HG03139 (cell line): Measurements from ENCODE around the gene ALKBH6.

Experiments
- ATAC-seq: cut with Tn5 transposase; IDR thresholded peaks from one replicate; pipeline ENCODE4 v1.9.1; 2021; ENCODE audit not compliant: unreplicated experiment

Gene ALKBH6

DNA sequence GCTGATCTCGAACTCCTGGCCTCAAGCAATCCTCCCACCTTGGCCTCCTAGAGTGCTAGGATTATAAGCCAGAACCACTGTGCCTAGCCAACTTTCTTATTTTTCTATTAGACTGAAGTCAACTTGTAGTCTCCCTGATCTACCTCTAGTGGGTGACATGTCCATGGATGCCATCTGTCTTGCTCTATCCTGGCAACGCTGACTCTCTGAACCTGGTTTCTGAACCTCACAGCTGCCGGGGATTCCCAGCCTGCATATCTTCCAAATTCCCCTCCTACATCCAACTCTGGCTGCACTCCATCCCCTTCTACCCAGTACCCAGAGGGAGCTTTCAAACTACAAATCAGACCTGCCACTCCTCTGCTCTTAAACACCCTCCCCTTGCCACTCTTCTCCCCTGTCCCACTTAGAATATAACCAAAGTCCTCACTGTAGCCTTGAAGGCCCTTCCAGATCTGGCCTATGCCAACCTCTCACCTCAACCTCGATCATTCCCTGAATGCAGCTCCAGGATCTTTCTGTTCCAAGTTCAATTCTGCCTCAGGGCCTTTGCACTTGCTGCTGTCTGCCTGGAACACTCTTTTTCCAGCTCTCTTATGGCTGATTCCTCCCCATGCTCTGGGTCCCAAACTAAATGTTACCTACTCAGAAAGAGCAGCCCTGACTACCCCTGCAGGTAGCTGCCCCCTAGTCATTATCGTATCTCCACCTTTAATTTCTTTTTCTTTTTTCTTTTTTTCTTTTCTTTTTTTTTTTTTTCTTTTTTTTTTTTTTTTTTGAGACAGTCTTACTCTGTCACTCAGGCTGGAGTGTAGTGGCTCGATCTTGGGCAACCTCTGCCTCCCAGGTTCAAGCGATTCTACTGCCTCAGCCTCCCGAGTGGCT lies 16.5 kb upstream of the ALKBH6 start:
- ATAC-seq, result no peak

DNA sequence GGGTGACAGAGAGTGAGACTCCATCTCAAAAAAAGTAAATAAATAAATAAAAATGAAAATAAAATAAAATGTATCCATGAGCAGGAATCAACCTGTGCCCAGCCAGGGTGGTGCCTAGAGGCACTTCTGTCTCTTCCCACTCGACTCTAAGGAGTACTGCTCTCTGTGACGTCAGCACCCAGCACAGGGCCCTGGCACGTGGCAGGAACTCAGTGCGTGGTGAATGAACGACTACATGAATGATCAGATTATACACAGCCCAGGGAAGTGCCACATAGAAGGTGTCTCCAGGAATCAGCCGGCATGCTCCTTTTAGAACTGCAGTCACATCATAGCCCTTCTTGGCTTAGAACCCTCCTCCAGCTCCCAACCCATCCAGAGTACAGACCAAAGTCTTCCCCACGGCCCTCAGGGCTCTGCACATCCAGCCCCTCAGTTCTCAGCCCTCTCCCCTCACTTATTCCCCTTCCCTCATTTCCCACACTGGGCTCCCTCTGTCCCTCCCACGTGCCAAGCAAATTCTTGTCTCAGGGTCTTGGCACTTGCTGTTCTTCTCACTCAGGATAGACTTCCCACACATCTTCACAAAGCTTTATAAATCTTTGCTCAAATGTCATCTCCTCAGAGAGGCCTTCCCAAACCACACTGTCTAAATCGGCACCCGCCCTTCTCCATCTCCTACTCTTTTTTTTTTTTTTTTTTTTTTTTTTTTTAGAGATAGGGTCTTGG lies 14.5 kb upstream of the ALKBH6 start:
- ATAC-seq, result no peak

- ATAC-seq, result no peak
These were observed 13.7 kb upstream of the ALKBH6 start for GRCh38 chr19:36027696-36028095.

DNA sequence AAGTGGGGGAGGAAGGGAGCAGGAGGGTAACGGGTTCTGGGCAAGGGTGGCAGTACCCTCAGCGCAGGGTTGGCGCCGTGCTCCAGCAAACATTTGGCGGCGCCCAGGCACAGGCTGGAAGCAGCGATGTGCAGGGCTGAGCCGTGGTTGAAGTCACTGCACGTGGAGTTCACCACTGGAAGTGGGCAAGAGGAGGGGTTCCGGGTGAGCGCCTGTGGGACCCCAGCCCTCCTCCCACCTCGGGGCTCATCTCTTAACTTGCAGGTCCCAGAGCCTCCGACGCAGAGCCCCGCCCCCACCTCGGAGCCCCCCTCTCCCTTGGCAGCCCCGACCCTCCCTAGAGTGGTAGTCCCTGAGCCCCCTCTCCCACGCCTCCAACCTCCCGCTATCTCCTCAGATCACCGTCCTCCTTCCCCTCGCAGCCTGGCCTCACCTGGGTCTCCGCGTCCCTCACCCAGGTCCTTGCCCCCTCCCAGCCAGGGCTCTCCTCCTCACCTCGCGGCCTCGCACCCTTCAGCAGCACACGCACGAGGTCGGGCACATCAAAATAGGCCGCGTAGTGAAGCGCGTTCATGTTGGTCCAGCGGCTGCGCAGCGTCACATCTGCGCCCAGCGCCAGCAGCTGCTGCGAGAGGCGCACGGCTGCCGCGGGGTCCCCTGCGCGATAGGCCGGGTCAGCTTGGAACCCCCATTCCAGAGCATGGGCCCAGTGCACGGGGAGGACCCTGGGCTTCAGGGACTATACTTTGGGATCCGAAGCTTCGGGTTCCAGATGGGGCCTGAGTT lies 12.3 kb upstream of the ALKBH6 start:
- ATAC-seq, result no peak

GRCh38 chr19:36025541-36025940 lies 11.5 kb upstream of the ALKBH6 start:
- no peak for ATAC-seq

DNA sequence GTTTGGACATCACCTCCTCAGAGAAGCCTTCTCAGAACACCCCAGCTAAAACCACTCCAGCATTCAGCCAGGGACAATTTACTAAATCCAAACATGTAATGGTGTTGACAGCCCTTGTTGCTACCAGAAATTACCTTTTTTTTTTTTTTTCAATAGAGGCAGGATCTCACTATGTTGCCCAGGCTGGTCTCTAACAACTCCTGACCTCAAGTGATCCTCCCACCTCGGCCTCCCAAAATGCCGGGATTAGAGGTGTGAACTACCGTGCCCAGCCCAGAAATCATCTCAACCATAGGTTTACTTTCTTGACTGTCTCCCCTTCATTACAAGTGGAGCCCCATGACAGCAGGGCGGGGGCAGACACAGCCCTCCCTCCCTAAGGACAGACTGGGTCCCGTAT lies 9.4 kb upstream of the ALKBH6 start:
- no peak for ATAC-seq

GRCh38 chr19:36019061-36019670 lies 5.2 kb upstream of the ALKBH6 start:
- ATAC-seq, result no peak

DNA sequence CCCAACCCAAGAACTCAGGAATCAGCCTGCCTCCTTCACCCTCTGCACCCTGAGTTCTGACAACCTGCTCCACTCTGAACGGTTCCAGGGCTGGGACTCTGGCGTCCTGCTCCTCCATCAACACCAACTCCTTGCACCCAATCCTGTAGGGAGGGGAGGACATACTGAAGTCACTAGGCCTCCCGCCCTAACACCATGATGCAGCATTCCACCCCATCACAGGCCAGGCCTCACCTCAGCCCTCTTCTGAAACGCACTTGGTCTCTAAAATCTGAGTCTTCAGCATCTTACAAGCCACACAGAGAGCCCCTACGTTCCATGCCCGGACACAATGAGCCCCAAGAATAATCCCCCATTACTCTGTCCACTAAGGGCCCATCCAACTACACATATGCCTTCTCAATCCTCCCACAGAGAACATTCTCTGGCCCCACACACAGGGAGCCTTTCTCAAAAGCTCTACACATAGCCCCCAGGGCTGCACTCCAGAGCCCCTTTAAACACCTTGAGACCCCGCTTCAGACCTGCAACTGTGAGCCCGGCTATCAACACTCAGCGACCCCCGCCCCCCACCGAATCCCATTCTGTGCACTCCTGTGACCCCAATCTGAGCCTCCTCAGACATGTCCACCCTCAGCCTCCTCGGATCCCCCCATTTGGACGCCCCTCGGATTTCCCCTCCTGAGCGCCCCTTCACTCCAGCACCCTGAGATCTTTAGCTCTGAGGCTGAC lies 567 bp downstream of the ALKBH6 start:
- ATAC-seq, result no peak

DNA sequence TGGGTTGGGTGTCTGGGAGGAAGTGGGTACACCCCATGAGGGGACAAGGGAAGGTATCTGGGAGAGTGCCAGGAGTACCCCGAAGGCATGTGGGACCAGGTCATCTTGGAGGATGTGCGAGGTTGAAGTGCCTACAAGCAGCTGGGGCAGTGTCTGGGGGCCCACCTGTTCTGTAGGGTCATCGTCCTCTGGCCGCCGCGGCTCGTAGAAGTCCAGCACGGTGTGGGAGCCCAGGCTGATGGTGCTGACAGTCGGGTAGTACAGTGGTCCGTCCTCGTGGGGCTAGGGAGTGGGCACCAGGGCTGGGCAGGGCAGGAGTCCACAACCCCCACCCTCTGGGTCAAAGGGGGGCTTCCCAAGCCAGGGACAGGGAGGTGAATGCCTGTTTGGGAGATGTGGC lies 3.6 kb downstream of the ALKBH6 start:
- no peak for ATAC-seq

DNA sequence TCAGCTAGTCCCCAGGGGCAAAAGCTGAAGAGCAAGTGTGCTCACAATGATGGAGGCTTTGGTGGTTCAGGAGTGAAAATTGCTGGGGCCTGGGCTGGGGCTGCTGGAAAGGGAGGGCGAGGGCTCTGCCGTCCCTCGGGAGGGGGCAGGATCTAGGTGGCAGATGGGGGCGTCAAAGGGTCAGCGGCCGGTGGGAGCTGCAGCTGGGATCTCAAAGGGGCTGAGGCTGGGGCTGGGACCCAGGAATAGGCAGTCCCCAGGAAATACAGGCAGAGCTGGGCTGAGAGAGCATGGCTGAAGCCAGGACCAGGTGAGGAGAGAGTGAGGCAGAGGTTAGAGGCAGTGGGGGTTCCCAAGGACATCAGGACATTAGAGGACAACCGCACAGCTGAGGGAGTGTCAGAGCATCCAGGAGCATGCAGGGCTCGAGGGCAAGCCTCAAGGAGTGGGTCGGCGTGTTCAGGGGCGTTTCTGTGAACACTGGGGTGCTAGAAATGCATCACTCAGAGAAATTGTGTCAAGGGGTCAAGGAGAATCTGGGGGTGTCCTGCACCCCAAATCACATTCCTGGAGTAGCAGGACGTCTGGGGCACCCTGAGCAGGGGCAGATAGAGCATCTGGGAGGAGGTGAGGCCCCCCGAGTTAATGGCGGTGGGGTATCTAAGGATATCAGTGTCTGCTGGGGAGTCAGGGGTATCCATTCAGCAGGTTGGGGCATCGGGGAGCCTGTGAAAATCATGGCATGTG lies 4.2 kb downstream of the ALKBH6 start:
- ATAC-seq, result no peak

GRCh38 chr19:36009220-36009619 lies 4.8 kb downstream of the ALKBH6 start:
- no peak for ATAC-seq

DNA sequence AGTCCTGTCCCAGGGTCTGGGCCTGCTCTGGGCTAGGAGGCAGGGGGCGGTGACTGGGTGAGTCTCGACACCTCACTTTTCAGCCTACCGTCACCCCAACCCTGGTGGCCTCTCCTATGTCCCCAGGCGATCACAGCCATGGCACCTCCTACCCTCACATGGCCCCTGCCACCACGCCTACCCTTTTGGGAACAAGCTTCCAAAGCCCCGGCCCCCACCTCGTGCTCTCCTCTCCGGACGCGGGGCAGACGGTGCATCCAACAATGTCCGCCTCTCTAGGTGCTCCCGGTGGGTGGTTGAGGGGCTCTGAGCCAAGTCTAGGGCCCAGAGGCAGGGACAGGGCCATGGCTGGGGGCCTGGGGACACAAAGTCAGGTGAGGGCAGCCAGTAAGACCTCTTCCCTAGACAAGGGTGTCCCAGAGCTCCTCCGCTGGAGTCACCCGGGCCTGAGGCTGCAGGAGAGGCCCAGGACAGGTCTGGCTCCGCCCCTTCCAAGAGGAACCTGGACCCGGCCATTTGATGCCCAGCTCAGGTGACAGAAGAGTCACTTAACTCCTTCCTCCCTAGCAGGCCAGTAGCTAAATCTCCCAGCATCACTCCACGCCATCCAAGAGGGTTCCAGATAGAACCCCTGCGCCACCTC lies 5.6 kb downstream of the ALKBH6 start, which contains the start of gene SYNE4:
Gene SYNE4 (minus strand): TSS at position 478 of the 643 bp plus-strand sequence. CDS start 132 bp downstream, at position 346.
- ATAC-seq, result no peak

DNA sequence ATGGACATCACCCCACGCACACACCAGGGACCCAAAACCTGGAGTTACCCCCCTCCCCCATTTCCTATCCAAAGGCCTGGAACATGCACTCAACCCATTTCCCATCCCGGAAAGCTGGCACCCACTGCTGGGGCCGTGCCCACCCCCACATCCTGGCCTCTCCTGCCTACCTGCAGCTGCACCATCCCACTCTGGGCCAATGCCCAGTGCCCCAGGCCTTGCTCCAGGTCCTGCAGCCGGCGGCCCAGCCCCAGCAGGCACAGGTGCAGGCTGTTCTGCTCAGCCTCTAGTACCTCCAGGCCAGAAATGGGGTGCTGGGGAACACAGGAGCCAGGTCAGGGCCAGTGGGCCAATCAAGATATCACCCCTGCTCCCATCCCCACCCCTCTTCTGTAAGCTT lies 7.1 kb downstream of the ALKBH6 start:
- no peak for ATAC-seq

DNA sequence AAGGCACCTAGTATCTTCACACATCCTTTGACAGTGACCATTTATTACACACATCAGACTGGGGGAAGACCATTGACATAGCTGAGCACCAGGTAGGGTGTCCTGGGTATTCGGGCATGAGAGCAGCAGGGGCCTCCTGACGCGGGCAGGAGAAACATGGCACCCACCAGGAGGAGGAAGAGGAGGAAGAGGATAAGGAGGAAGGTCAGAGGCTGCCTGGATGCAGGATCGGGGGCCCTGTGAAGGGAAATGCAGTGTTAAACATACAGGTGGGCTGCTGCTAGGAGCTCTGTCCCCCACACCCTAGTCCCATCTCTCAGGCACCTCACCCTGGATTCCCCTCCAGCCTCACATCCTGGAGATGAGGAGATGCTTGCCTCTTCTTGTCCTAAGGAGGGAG lies 10.7 kb downstream of the ALKBH6 start:
- no peak for ATAC-seq

GRCh38 chr19:36001605-36002004 lies 12.4 kb downstream of the ALKBH6 start:
- no peak for ATAC-seq

DNA sequence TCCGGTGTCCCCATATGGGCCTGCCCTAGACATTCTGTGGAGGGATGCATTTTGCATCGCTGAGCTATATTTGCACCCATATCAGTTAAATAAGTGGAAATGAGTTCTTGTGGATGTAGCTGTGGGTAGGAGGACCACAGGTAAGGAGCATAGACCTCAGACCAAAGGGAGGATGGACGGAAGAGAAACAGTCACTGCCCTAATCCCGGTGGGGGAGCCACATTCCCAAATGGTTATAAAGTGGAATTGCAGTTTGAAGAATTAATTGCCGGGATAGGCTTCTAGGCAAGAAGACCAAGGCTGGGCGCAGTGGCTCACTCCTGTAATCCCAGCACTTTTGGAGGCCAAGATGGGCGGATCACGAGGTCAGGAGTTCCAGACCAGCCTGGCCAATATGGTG lies 17.2 kb downstream of the ALKBH6 start:
- no peak for ATAC-seq

DNA sequence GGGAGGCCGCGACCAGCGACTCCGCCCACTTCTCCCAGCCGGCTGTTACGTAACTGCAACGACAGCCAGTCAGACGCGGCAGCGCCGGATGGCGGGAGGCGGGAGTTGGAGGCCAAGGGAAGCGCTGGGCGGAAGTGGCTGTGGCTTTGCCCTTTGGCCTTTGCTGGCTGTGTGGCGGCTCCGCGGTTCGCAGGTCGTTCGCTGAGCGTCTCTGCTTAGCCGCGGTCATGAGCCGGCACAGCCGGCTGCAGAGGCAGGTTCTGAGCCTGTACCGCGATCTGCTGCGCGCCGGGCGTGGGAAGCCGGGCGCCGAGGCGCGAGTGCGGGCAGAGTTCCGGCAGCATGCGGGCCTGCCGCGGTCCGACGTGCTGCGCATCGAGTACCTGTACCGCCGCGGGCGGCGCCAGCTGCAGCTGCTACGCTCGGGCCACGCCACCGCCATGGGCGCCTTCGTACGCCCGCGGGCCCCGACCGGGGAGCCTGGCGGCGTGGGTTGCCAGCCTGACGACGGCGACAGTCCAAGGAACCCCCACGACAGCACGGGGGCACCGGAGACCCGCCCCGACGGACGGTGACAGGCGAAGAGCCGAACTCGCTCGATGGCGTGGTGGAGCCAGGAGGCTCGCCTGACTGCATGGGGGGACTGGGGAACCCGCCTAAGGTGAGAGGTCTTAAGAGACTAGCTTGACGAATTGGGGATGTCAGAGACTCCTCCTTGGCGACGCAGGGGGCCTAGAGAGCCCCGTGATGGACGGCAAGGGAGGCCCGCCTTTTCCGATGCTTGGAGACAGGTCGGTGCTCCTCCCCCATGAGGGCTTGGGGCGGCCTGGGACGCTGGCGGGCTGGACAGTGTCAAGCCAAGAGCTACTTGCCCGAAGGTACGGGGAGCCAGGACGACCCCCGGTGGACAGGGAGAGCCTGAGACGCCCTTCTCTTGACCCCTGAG lies 18.7 kb downstream of the ALKBH6 start, which contains the start of gene SDHAF1:
Gene SDHAF1 (plus strand): TSS at position 141 of the 946 bp plus-strand sequence. CDS start 87 bp downstream, at position 228.
- ATAC-seq, result peak; percentile 74
